HG02970 (cell line): Measurements from ENCODE around the gene SLC37A1.

Source experiments
- ATAC-seq: cut with Tn5 transposase; IDR thresholded peaks from one replicate; pipeline ENCODE4 v1.9.1; 2021; ENCODE audit warnings: mild to moderate bottlenecking, moderate library complexity, moderate number of reproducible peaks; ENCODE audit not compliant: unreplicated experiment, low FRiP score

The SLC37A1 gene

DNA sequence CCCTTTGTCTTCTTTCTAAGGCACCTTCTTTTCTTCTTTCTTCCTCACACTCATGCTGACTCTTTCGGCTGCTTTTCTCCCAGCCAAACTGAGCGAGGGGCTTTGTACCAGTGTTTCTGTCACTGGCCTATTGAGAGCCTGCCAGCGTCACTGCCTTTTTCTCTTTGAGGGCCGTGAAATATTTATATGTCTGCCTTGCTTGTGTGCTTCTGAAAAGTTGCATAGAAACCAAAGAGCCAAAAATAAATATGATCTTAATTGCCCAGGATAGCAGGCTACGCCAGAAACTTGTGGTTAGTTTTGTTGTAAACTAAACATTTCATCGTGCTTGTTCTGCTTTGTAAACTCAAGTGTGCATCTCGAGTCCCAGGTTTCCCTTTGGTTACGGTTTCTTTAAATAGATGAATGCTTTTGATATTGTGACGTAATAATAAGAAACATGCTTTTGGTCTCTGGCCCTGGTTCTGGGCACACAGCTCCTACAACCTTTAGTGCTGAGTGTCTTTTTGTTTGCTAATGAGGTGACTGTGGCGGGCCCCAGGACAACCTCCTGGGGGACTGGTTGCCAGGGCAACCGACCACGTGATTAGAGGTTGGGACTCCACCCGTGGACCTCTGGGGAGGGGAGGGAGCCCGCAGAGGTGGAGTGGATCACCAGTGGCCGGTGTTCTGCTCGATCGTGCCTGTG lies 10.8 kb downstream of the SLC37A1 start:
- peak; percentile 70 for ATAC-seq

GRCh38 chr21:42525029-42525581 lies 11.5 kb downstream of the SLC37A1 start:
- ATAC-seq: peak; percentile 27

- ATAC-seq: no peak
These were observed 12.2 kb downstream of the SLC37A1 start for GRCh38 chr21:42525676-42526378.

GRCh38 chr21:42526379-42526727 lies 12.7 kb downstream of the SLC37A1 start:
- no peak for ATAC-seq

DNA sequence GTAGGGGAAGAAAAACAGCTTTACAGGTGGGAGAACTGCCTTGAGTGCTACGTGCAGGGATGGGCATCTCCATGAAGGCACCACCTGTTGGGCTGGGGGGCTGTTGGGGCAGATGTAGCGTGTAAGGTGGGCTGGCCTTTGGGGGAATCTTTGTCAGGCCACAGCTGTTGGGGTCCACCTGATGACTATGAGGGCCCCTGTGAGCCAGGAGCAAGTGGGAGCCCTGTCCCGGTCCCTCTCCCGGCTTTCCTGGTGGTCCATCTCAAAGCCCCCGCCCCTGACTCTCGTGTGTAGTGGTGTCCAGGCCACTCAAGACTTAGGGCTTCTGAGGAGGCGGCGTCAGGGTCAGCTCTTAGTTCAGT lies 13.5 kb downstream of the SLC37A1 start:
- no peak for ATAC-seq

DNA sequence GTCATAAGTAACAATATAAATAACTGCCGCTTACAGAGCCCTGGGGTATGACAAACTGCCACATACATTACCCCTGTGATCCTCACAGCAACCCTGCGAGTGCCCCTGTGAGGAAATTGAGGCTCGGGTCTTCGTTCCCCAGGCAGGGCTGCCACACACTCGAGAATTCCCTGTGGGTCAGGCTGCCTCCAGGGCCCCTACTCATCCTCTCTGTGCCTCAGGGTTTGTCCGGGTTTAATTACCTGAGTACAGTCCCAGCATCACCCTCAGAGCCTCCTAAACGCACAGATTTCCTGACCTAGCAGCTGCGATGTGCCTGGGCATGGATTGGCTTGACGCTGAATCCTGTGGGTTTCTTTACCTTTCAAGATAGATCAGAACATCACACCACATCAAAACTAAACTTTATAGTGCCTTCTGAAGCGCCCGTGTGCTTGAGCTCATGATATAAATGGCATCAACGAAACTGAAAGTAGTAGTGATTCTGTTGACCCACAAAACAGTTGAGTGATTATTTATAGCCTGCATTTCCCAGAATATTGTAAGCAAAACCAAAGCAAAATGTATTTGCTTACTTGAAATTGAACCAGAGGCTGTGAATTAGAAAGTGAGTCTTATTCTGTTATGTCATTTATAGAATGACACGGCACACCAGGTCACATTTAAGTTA lies 14.0 kb downstream of the SLC37A1 start:
- ATAC-seq: no peak

GRCh38 chr21:42530167-42530518 lies 16.5 kb downstream of the SLC37A1 start:
- no peak for ATAC-seq

DNA sequence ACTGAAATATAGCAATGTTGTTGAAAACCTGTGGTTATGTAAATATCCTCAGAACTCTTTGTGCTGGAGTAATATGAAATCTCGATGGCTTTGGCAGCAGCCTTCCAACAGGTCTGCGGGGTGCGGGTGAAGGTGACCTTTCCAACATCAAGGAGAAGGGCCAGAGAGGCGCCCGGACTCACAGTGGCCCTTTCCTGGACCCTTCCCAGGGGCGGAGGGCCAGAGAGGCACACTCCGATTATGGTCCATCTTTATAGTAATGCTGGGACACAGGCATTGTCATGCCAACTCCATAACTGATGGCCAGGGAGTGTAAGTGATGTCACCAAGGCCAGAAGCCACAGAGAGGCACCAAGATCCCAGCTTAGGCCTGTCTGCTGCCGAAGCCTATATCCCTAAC lies 18.1 kb downstream of the SLC37A1 start:
- ATAC-seq: no peak

DNA sequence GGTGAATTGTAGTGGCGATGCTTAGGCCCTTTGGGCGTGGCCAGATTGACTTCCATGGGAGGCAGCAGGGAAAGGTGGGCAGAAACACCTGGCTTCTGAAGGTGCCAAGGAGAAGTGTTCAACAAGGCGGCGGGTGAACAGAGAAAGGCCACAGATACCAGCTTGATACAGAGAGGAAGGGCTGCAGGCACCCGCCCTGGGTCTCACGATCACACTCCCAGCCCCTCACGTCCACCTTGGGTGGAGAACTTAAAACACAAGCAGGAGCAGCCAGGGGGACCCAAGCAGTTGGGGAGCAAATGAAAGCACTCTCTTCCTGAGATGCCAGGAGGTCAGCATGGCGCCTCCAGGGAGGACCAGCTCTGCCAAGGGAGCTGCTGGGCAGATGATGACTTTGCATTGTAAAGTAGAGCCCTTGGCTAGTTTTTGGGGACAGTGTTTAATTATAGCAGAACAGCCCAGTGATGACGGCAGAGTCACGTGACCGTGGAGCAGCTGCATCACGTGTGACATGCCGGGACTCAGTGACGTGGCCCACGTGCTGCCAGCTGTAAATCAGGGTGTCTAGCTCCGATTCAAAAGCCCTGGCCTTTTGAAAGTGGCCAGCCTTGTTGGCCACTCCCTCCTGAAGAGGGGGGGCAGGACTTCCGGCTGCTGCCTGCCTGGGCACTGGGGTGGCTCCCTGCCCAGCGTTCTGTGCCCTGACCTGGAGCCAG lies 19.0 kb downstream of the SLC37A1 start:
- no peak for ATAC-seq

GRCh38 chr21:42533306-42533962 lies 19.8 kb downstream of the SLC37A1 start:
- ATAC-seq: no peak

DNA sequence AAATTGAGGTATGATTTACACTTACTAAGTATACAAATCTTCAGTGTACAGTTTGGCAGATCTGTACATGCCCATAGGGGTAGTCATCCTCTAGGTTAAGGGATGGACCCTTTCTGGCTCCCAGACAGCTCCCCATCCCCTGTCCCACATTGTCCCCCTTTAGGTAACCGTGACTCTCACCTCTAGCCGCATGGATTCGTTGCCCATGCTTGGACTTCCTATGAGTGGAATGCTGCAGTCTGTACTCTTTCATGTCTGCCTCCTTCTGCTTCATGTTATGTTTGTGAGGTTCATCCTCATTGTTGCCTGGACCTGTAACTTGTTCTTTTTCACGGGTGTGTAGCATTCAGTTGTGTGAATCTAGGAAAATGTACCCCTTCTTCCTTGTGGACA lies 20.3 kb downstream of the SLC37A1 start:
- no peak for ATAC-seq

GRCh38 chr21:42534421-42535378 lies 21.0 kb downstream of the SLC37A1 start:
- no peak for ATAC-seq

- no peak for ATAC-seq
These were observed 22.0 kb downstream of the SLC37A1 start for GRCh38 chr21:42535602-42536171.

GRCh38 chr21:42536601-42537000 lies 22.9 kb downstream of the SLC37A1 start:
- no peak for ATAC-seq

- ATAC-seq: no peak
These were observed 23.6 kb downstream of the SLC37A1 start for GRCh38 chr21:42537106-42537742.

DNA sequence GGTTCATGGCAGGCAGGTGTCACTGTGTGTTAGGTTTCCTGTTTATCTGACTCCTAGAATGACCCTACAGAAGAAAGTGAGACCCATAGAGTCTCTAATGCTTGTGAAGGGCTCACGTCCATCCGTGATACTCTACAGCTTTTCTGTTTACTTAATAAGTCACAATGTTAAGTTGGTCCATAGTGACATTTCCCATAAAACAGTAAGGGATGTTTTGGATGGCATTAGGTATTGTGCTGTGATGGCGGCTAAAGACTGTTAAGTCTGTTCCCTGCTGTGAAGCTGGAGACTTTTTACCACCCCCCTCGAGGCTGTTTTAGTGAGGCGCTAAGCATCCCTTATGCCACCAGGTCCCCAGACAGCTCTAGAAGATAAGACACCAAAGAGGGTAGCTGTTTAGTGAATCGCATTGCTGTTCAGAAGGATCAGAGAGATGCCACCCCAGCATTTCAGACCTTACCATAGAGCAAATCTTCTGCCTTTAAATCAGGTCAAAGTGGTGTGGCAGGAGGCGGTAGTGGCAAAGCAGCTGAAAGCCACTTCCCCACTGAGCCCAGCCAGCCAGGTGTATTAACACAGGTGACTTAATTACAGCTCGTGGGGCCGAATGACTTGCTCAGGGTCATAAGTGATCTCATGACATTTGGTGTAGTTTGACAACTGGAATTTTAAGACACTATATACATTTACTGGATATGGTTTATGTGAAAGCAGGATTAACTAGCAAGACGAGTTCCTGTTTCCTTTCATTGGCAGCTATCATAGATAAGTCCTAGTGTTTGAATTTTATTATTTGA lies 25.0 kb downstream of the SLC37A1 start:
- no peak for ATAC-seq

- ATAC-seq: no peak
These were observed 25.7 kb downstream of the SLC37A1 start for GRCh38 chr21:42539342-42539741.

DNA sequence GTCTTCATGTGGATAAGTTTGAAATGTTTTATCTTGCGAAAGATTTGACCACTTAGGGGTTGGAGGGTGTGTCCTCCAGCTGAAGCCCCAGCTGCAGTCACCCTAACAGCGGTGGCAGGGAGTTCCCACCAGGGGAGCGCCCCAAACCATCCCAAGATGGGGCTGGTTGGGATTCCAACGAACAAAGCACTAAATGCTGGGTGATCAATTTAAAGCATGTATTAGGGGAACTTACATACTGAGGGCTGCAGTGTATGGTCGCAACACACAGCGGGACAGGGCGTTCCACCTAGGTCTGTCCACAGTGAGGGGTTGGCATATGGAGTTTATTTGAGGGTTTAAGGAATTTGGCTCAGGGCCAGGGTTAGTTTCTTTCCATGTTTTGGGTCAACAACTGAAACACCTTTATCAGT lies 26.3 kb downstream of the SLC37A1 start:
- no peak for ATAC-seq
